ENCODE measurements around the gene GOSR2. TPM values are rescaled to one million over a fixed set of nuclear protein-coding genes. Genes with fewer than 3 reads are reported as not detected.

Gene GOSR2
- total RNA-seq, 1 donor from 2014 or later = 90.9 TPM

DNA sequence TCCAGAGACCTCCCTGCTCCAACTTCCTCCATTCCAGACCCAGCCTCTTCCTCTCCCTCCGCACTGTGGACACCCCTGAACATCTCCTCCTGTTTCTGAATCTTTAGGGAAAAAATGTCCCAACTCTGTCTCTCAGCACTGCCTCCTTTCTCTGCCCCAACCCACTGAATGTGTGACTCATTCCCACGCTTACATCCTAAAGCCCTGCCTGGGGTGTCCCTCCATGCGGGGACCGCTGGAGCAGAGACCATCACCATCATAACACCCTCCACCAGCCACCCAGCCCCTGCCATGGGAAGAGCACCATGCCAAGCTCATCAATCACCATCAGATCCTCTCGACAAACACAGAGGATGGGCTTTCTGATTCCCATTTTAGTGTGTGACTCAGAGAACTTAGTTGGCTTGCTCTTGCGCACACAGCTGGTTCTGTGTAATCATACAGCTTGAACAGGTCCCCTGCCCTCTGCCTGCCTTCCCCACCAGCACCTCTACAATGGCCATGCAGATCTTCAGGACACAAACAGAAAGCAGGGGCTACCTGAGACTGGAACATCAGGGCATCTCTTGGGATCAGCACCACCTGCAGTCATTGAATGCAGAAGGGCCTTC lies 45.4 kb downstream of the GOSR2 start:
- Mint-ChIP-seq H3K4me1 (no peaks in the 10 kb centered on the region), H3K36me3 (no peaks in the 10 kb centered on the region), H3K27me3 (ENCODE audit: low read depth) (peaks cover 21% of the 10 kb centered on the region), H3K4me3 (no peak overlapping the region), H3K27ac (no peak overlapping the region), H3K9me3 (no peaks in the 10 kb centered on the region)
- no peak for DNase-seq (ENCODE audit: low spot score in 2 of 2, unreplicated experiment in 2 of 2)
- TF ChIP-seq, protein P1, sequence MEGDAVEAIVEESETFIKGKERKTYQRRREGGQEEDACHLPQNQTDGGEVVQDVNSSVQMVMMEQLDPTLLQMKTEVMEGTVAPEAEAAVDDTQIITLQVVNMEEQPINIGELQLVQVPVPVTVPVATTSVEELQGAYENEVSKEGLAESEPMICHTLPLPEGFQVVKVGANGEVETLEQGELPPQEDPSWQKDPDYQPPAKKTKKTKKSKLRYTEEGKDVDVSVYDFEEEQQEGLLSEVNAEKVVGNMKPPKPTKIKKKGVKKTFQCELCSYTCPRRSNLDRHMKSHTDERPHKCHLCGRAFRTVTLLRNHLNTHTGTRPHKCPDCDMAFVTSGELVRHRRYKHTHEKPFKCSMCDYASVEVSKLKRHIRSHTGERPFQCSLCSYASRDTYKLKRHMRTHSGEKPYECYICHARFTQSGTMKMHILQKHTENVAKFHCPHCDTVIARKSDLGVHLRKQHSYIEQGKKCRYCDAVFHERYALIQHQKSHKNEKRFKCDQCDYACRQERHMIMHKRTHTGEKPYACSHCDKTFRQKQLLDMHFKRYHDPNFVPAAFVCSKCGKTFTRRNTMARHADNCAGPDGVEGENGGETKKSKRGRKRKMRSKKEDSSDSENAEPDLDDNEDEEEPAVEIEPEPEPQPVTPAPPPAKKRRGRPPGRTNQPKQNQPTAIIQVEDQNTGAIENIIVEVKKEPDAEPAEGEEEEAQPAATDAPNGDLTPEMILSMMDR (IDR thresholded peaks at IDR 0.05; ENCODE audit: unreplicated experiment) = no peak

DNA sequence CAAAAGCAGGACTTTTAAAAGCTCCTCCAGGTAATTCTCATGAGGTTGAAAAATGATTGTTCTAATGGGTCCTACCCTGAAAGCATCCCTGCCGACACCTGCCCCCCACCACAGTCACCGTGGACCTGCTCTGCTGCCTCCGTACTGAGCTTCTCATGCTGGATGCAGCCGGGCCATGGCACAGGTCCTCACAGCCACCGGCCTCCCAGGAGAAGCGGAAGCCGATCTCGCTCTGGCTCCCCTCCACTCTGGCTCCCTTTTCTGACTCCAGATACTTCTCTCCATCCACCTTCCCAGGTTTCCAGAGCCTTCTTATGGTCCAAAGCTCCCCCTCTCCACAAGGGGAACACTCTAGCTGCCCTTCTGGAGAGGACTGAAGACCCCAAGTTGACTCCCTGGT lies 45.9 kb downstream of the GOSR2 start:
- H3K27ac Mint-ChIP-seq = no peak overlapping the region

DNA sequence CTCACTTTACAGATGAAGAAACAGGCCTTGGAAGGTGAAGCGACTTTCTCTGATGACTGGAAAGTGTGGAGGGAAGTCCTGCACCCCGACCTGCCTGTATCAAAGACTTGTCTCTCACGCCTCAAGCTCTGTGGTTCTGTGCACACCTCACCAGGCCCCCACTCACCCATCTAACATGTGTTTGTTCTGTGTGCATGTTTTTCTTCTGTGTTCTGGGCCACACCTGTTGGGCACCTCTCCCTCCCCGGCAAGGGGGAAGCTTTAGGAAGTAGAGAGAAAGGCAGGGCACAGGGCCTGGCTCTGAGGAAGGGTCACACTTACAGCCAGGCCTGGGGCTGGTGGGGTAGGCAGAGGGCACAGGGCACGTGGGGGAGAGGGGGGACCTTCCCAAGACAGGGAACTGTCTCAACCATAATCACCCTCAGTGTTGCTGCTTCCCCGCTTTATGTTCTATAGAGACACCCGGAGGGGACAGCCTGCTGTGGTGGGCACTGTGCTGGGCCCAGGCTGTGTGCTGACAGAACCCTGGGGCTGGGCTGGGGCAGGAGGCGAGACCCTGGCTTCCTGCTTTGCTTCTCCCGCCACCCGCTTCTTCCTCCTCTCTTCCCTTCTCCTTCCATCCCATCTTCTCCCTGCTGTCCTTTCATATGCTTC lies 48.8 kb downstream of the GOSR2 start:
- no peaks in the 10 kb centered on the region for H3K9me3 Mint-ChIP-seq
- no peaks in the 10 kb centered on the region for H3K4me1 Mint-ChIP-seq
- TF ChIP-seq, protein P1 (IDR thresholded peaks at IDR 0.05; ENCODE audit: unreplicated experiment) = no peak
- no peaks in the 10 kb centered on the region for H3K36me3 Mint-ChIP-seq
- DNase-seq (ENCODE audit: low spot score in 2 of 2, unreplicated experiment in 2 of 2) = no peak
- H3K27ac Mint-ChIP-seq = no peak overlapping the region
- peaks cover 44% of the 10 kb centered on the region for H3K27me3 Mint-ChIP-seq (ENCODE audit: low read depth)
- H3K4me3 Mint-ChIP-seq = no peak overlapping the region

More for the DNA sequence above, 45.9 kb downstream of the GOSR2 start:
- no peaks in the 10 kb centered on the region for H3K9me3 Mint-ChIP-seq
- no peaks in the 10 kb centered on the region for H3K36me3 Mint-ChIP-seq
- no peak overlapping the region for H3K4me3 Mint-ChIP-seq
- TF ChIP-seq, protein P1 (IDR thresholded peaks at IDR 0.05; ENCODE audit: unreplicated experiment) = no peak
- no peaks in the 10 kb centered on the region for H3K4me1 Mint-ChIP-seq
- H3K27me3 Mint-ChIP-seq (ENCODE audit: low read depth) = peaks cover 27% of the 10 kb centered on the region
- no peak for DNase-seq (ENCODE audit: low spot score in 2 of 2, unreplicated experiment in 2 of 2)

DNA sequence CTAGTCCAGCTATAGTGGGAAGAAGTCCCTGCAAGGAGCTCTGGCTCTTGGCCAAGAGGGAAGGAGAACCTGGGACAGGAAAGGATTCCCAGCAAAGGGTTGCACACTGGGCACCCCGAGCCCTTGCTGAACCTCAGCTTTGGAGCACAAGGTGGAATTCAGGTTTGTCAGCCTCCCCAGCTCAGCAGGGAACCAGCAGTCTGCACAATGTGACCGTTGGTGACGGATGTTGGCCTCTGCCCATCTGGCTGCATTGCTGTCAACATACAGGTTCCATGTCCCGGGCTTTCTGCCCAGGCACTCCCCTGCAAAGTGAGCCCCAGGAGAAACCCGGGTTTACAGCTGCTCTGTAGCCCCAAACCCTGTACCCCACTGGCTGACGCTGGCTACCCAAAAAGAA lies 49.4 kb downstream of the GOSR2 start:
- H3K27ac Mint-ChIP-seq = no peak overlapping the region
- no peak for DNase-seq (ENCODE audit: low spot score in 2 of 2, unreplicated experiment in 2 of 2)

DNA sequence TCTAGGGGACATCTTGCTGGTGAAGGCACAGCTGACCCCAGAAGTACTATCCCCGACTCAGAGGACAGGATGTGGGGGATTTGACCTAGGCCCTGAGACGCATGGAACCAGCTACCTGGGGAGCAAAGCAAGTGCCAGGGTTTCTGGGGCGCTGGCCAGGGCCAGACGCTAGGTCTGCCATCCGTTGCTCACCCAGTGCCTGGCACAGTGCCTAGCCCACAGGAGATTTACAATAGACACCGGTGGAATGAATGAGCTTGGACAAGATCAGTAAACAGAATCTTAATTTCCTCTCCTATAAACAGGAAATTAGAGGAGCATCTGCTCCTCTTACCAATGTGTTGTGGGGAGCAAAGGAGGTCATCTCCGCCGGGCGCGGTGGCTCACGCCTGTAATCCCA lies 51.1 kb downstream of the GOSR2 start:
- H3K9me3 Mint-ChIP-seq = no peaks in the 10 kb centered on the region
- no peak overlapping the region for H3K4me3 Mint-ChIP-seq
- DNase-seq (ENCODE audit: low spot score in 2 of 2, unreplicated experiment in 2 of 2) = no peak
- TF ChIP-seq, protein P1 (IDR thresholded peaks at IDR 0.05; ENCODE audit: unreplicated experiment) = no peak
- peaks cover 50% of the 10 kb centered on the region for H3K27me3 Mint-ChIP-seq (ENCODE audit: low read depth)
- no peaks in the 10 kb centered on the region for H3K36me3 Mint-ChIP-seq
- peaks cover 7% of the 10 kb centered on the region for H3K4me1 Mint-ChIP-seq
- no peak overlapping the region for H3K27ac Mint-ChIP-seq

More for the DNA sequence above, 49.4 kb downstream of the GOSR2 start:
- Mint-ChIP-seq H3K4me1 (no peaks in the 10 kb centered on the region), H3K9me3 (no peaks in the 10 kb centered on the region), H3K4me3 (no peak overlapping the region), H3K27me3 (ENCODE audit: low read depth) (peaks cover 46% of the 10 kb centered on the region), H3K36me3 (no peaks in the 10 kb centered on the region)
- TF ChIP-seq, protein P1 (IDR thresholded peaks at IDR 0.05; ENCODE audit: unreplicated experiment) = no peak

Measured in mesothelial cell of epicardium (in vitro differentiated cells).